Kidney (tissue), 14 donors: Measurements from ENCODE around the gene SERPINH1. TPM values are rescaled to one million over a fixed set of nuclear protein-coding genes. Genes with fewer than 3 reads are reported as not detected.

Experiments
- DNase-seq, 5 donors: peaks; one replicate each; pipeline ENCODE4 v3.0.0-alpha.2; 2013 to 2020
- FAIRE-seq: peaks from 2 replicates; lab custom pipeline; 2012; peaks lifted over from hg19 to GRCh38; lab: Jason Lieb, UNC
- H3K27ac ChIP-seq, 2 donors: one replicate each; pipeline ENCODE4 v1.7.0; 2013; ENCODE audit warnings: low read depth in 2 of 2, low read length in 2 of 2, inconsistent platforms in 1 of 2
- H3K27me3 ChIP-seq: one replicate; pipeline ENCODE4 v1.7.1; 2013; ENCODE audit warnings: low read length, inconsistent platforms; ENCODE audit not compliant: control insufficient read depth, insufficient read depth
- H3K36me3 ChIP-seq, 3 donors: one replicate each; pipeline versions ENCODE4 v1.7.0 to v1.7.1; 2013; ENCODE audit warnings: low read length in 3 of 3, control low read depth in 1 of 3, inconsistent platforms in 1 of 3; ENCODE audit not compliant: insufficient read depth in 3 of 3, control insufficient read depth in 2 of 3
- H3K4me1 ChIP-seq, 3 donors: one replicate each; pipeline versions ENCODE4 v1.7.0 to v1.7.1; 2013; ENCODE audit warnings: low read length in 3 of 3, inconsistent platforms in 1 of 3, low read depth in 1 of 3; ENCODE audit not compliant: control insufficient read depth in 2 of 3, insufficient read depth in 2 of 3
- H3K4me3 ChIP-seq, 3 donors: one replicate each; pipeline versions ENCODE4 v1.7.0 to v1.8.1; 2013; ENCODE audit warnings: low read length in 3 of 3, control low read depth in 1 of 3, inconsistent platforms in 1 of 3
- H3K9ac ChIP-seq, 3 donors: one replicate each; pipeline versions ENCODE4 v1.7.0 to v1.7.1; 2013; ENCODE audit warnings: low read length in 3 of 3, control low read depth in 1 of 3, inconsistent platforms in 1 of 3
- H3K9me3 ChIP-seq, 3 donors: one replicate each; pipeline versions ENCODE4 v1.7.0 to v1.7.1; 2013; ENCODE audit warnings: low read length in 3 of 3, control low read depth in 1 of 3, inconsistent platforms in 1 of 3; ENCODE audit not compliant: control insufficient read depth in 2 of 3, insufficient read depth in 1 of 3
- CTCF ChIP-seq: IDR thresholded peaks from 3 replicates; pipeline ENCODE4 v1.5.1; 2012; ENCODE audit warnings: mild to moderate bottlenecking, moderate library complexity, borderline replicate concordance; ENCODE audit not compliant: insufficient read depth; ENCODE audit errors: extremely low read depth
- intact Hi-C: fragments of 100-400 bp; cut with DNase I; formaldehyde crosslinking; loops from one replicate; pipeline ENCODE4 v1.11.1; 2022
- polyA plus RNA-seq: library from polyadenylated mRNA; stranded (reverse); fragments of 350-450 nt; fragmentation: Illumina TruSeq; extraction: RNeasy Lipid Tissue Mini Kit (QIAGEN cat#74804); gene quantifications from one replicate; pipeline ENCODE4 v1.2.3, GENCODE V29; 2014; ENCODE audit warnings: low read depth, low replicate concordance; ENCODE audit not compliant: insufficient read depth
- total RNA-seq: library from RNA; stranded (reverse); fragmentation: NEBNext Ultra II Directional; extraction: Animal tissue kit (Norgen Biotek cat#: 25700); gene quantifications from one replicate; pipeline ENCODE4 v1.2.1, GENCODE V29; 2021
- donor health status: control.
- donor health status: control.
- donor health status: control.
- donor health status: control.
- donor health status: control.
- donor health status: DM: yes; HTN: yes; CAD: no.
- donor health status: Normal renal cell carcinoma (clear cell type).

SERPINH1 gene
- total and polyA plus RNA-seq, 2 donors from 2014 or later = 81.1 to 104 TPM

- H3K4me1 ChIP-seq = peaks cover 0 to 7% (median 0%) of the 10 kb centered on the region in 3 donors
- H3K9me3 ChIP-seq = no peaks in the 10 kb centered on the region
- intact Hi-C loops = no loop called here
- FAIRE-seq = no peak
- H3K4me3 ChIP-seq = no peak overlapping the region
- no peaks in the 10 kb centered on the region for H3K27me3 ChIP-seq
- no peak overlapping the region for H3K9ac ChIP-seq
- TF ChIP-seq CTCF = no peak
- H3K27ac ChIP-seq = no peak overlapping the region
- no peak for DNase-seq
- H3K36me3 ChIP-seq = no peaks in the 10 kb centered on the region
Observed at GRCh38 chr11:75548595-75549272, 13.3 kb upstream of the SERPINH1 start.

- H3K36me3 ChIP-seq = no peaks in the 10 kb centered on the region
- H3K9ac ChIP-seq = no peak overlapping the region
- FAIRE-seq = no peak
- peaks cover 0 to 11% (median 0%) of the 10 kb centered on the region in 3 donors for H3K4me1 ChIP-seq
- no peak for TF ChIP-seq CTCF
- H3K27me3 ChIP-seq = no peaks in the 10 kb centered on the region
- no peak overlapping the region for H3K4me3 ChIP-seq
- no peak for DNase-seq
- H3K9me3 ChIP-seq = no peaks in the 10 kb centered on the region
- no peak overlapping the region for H3K27ac ChIP-seq
- intact Hi-C loops = no loop called here
Observed at GRCh38 chr11:75549370-75549958, 12.6 kb upstream of the SERPINH1 start.

GRCh38 chr11:75553182-75553581, 8.9 kb upstream of the SERPINH1 start:
- Histone ChIP-seq H3K9me3 (no peaks in the 10 kb centered on the region), H3K4me1 (peaks cover 0 to 10% (median under 1%) of the 10 kb centered on the region in 3 donors), H3K27me3 (no peaks in the 10 kb centered on the region), H3K9ac (no peak overlapping the region), H3K4me3 (no peak overlapping the region), H3K36me3 (no peaks in the 10 kb centered on the region), H3K27ac (no peak overlapping the region)
- DNase-seq (no peak), FAIRE-seq (no peak)
- intact Hi-C loops = no loop called here
- no peak for TF ChIP-seq CTCF
